ENCODE measurements around the gene CC2D2A. TPM values are rescaled to one million over a fixed set of nuclear protein-coding genes. Genes with fewer than 3 reads are reported as not detected.

Gene CC2D2A
- 1 to 10 TPM; 3.6 to 4.9 TPM for total RNA-seq

DNA sequence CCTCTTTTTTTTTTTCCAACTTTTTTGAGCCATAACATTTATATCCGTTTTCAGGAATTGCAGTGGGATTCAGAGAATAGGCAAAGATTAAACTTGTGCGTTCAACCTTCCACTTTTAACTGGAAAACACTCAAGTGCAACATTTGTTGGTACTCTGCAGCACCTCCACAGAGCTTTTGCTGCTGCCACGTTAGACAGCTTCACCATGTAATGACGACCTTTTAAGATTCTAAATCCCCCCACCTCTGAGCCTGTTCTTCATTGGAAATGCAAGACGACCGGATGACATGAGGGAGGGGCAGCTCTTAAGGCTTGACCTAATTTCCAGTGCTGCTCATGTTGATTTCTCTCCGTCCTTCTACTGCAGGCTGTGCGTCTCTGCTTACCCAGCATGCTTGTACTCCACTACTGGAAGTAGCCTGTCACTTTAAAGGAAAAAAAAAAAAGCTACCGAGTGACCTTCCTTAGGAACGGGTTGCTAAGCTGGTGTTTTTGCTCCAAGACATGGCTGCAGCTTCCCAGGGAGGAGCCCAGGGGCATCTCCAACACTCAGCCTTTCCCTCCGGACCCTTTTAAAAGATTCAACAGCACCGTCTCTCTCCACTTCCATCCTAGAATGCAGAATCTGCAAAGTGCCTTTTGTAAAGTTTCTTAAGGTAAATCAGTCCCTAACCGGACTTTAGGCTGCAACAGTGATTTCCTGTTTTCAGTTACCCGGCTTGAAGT lies at the start of gene CC2D2A:
Gene CC2D2A (plus strand): TSS at position 481 of the 726 bp plus-strand sequence. CDS start 6,051 bp downstream, outside the sequence.
- WGBS, 2 donors = 4 to 7% methylated on average over 14 of the region's 14 CpGs
- Histone ChIP-seq H3K27me3 (no peaks in the 10 kb centered on the region), H3K9me3 (no peaks in the 10 kb centered on the region), H3K36me3 (replicated peaks in 1 of 2; ENCODE audit: insufficient read depth in 1 of 2, low read depth in 2 of 2) (no peaks in the 10 kb centered on the region), H3K4me1 (no peaks in the 10 kb centered on the region), H3K27ac (peak within 1 kb of the TSS in 1 of 4 donors; percentile 46), H3K4me3 (peak within 1 kb of the TSS in 1 of 2 donors; percentile 44)
- DNase-seq (peak; percentile 13 to 45 (median 21)), ATAC-seq (peak; percentile 89)
- TF ChIP-seq POLR2A (IDR thresholded peaks at IDR 0.05) (no peak), CTCF (IDR thresholded peaks at IDR 0.05) (no peak)
- intact Hi-C loops (cut with DNase I) = no loop called here

- ATAC-seq = no peak
These were observed 49.0 kb upstream of the CC2D2A start for GRCh38 chr4:15420642-15421041.

DNA sequence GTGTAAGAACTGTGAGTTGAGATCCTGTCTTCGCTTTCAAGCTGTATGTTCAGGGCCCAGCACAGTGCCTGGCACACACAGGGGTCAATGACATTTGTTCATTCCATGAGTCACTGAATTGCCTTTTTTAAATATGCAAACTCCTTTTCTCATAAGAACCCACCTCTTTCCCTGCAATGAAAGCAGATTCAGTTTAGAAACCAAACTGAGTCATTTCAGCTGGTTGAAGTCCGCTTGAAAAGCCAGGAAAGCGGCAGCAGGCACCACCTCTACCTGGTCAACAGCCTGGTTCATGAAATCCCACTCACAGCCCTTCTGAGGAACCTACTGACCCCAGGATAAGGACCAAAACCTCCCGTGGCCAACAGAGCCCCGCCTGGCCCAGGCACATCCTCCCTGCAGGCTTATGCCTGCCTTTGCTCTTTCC lies 46.4 kb upstream of the CC2D2A start:
- intact Hi-C loops (cut with DNase I) = no loop called here
- TF ChIP-seq POLR2A (IDR thresholded peaks at IDR 0.05) (no peak), CTCF (IDR thresholded peaks at IDR 0.05) (no peak)
- no peak for DNase-seq
- Histone ChIP-seq H3K27me3 (no peaks in the 10 kb centered on the region), H3K9me3 (no peaks in the 10 kb centered on the region), H3K4me3 (no peak overlapping the region), H3K36me3 (replicated peaks in 1 of 2; ENCODE audit: insufficient read depth in 1 of 2, low read depth in 2 of 2) (no peaks in the 10 kb centered on the region), H3K27ac (no peak overlapping the region), H3K4me1 (no peaks in the 10 kb centered on the region)
- no peak for ATAC-seq
- 69 to 70% methylated on average over 5 of the region's 5 CpGs for WGBS, 2 donors

More at GRCh38 chr4:15420642-15421041, 49.0 kb upstream of the CC2D2A start:
- intact Hi-C loops (cut with DNase I) = no loop called here
- Histone ChIP-seq H3K9me3 (no peaks in the 10 kb centered on the region), H3K27me3 (no peaks in the 10 kb centered on the region), H3K4me3 (no peak overlapping the region), H3K36me3 (replicated peaks in 1 of 2; ENCODE audit: insufficient read depth in 1 of 2, low read depth in 2 of 2) (no peaks in the 10 kb centered on the region), H3K27ac (no peak overlapping the region), H3K4me1 (no peaks in the 10 kb centered on the region)
- WGBS, 2 donors = 68 to 86% methylated on average over 1 to 2 of the region's 2 CpGs
- TF ChIP-seq CTCF (IDR thresholded peaks at IDR 0.05) (no peak), POLR2A (IDR thresholded peaks at IDR 0.05) (no peak)
- no peak for DNase-seq

DNA sequence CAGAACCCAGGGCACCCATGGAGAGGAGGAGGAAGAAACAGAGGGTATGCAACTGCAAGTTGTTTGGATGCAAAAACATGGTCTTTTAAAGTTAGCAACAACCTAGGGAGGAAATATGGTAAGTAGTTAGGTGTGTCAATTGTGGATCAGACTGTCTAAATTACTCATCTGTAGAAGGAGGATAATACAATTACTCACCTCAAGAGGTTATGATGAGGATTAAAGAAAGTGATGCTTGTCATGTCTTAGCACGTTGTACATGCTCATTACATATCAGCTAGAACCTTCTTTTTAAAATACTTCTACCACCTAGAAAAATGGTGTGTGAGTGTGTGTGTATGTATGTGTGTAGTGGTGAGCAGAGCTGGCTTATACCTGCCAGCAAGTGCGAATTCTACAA lies 44.2 kb upstream of the CC2D2A start:
- H3K27me3 ChIP-seq = no peaks in the 10 kb centered on the region
- 82 to 86% methylated on average over 2 of the region's 2 CpGs for WGBS, 2 donors
- DNase-seq (no peak), ATAC-seq (no peak)
- H3K9me3 ChIP-seq = no peaks in the 10 kb centered on the region
- intact Hi-C loops (cut with DNase I) = no loop called here
- no peaks in the 10 kb centered on the region for H3K36me3 ChIP-seq (replicated peaks in 1 of 2; ENCODE audit: insufficient read depth in 1 of 2, low read depth in 2 of 2)
- H3K4me1 ChIP-seq = no peaks in the 10 kb centered on the region
- no peak overlapping the region for H3K27ac ChIP-seq
- TF ChIP-seq CTCF (IDR thresholded peaks at IDR 0.05) (no peak), POLR2A (IDR thresholded peaks at IDR 0.05) (no peak)
- no peak overlapping the region for H3K4me3 ChIP-seq

GRCh38 chr4:15427161-15427560 lies 42.5 kb upstream of the CC2D2A start:
- H3K27ac ChIP-seq = no peak overlapping the region
- H3K9me3 ChIP-seq = no peaks in the 10 kb centered on the region
- DNase-seq = no peak
- TF ChIP-seq CTCF (IDR thresholded peaks at IDR 0.05) = no peak
- no peak for TF ChIP-seq POLR2A (IDR thresholded peaks at IDR 0.05)
- H3K36me3 ChIP-seq (replicated peaks in 1 of 2; ENCODE audit: insufficient read depth in 1 of 2, low read depth in 2 of 2) = no peaks in the 10 kb centered on the region
- WGBS, 2 donors = 39 to 52% methylated on average over 2 of the region's 2 CpGs
- ATAC-seq = no peak
- H3K4me1 ChIP-seq = no peaks in the 10 kb centered on the region
- intact Hi-C loops (cut with DNase I) = no loop called here
- H3K4me3 ChIP-seq = no peak overlapping the region
- no peaks in the 10 kb centered on the region for H3K27me3 ChIP-seq
